Stomach (tissue), 9 donors: ENCODE results near the gene ACTG1. TPM values are rescaled to one million over a fixed set of nuclear protein-coding genes. Genes with fewer than 3 reads are reported as not detected.

Experiments used
- DNase-seq, 2 donors: peaks; one replicate each; pipeline versions ENCODE4 v3.0.0 to v3.0.0-alpha.2; 2013 to 2019
- H3K27ac ChIP-seq, 5 donors: fragments of 200-600 bp in 4 of 5; sonication (generic) in 4 of 5; one replicate each; pipeline ENCODE4 v1.5.1; 2013 to 2019; ENCODE audit warnings: mild to moderate bottlenecking in 1 of 5, moderate library complexity in 1 of 5
- H3K27me3 ChIP-seq, 3 donors: fragments of 200-600 bp; sonication (generic); one replicate each; pipeline ENCODE4 v1.5.1; 2017 to 2019; ENCODE audit warnings: mixed run types in 1 of 3
- H3K36me3 ChIP-seq, 4 donors: fragments of 200-600 bp; sonication (generic); 1 replicate in 3 of 4; 2 replicates in 1 of 4; pipeline ENCODE4 v1.5.1; 2016 to 2019
- H3K4me1 ChIP-seq, 4 donors: fragments of 200-600 bp; sonication (generic); one replicate each; pipeline ENCODE4 v1.5.1; 2016 to 2019
- H3K4me3 ChIP-seq, 4 donors: fragments of 200-600 bp; sonication (generic) in 3 of 4; one replicate each; pipeline ENCODE4 v1.5.1; 2016 to 2019; ENCODE audit warnings: mild to moderate bottlenecking in 1 of 4
- H3K9me3 ChIP-seq, 4 donors: fragments of 200-600 bp; sonication (generic); one replicate each; pipeline ENCODE4 v1.5.1; 2016 to 2019
- EP300 ChIP-seq: sonication (generic); formaldehyde crosslinking; IDR thresholded peaks from one replicate; pipeline ENCODE4 v1.6.1; 2017; ENCODE audit warnings: antibody characterized with exemption
- POLR2A ChIP-seq, 4 donors: fragments of 450-650 bp; IDR thresholded peaks; one replicate each; pipeline ENCODE4 v1.6.1; 2016; ENCODE audit warnings: antibody characterized with exemption in 4 of 4, control low read depth in 2 of 4, mild to moderate bottlenecking in 1 of 4, moderate library complexity in 1 of 4
- POLR2AphosphoS5 ChIP-seq, 3 donors: sonication (generic); formaldehyde crosslinking; IDR thresholded peaks; one replicate each; pipeline ENCODE4 v1.6.1; 2016; ENCODE audit warnings: antibody characterized with exemption in 3 of 3
- WGBS, 5 donors: extraction: QIAGEN DNeasy Blood & Tissue Kit in 3 of 5; methylation state at CpG; one replicate each; pipeline versions ENCODE4 v1.1.5 to v1.1.7; 2013 to 2018; 5-methylcytosine and 5-hydroxymethylcytosine counted together
- intact Hi-C: fragments of 100-400 bp; cut with DNase I; formaldehyde crosslinking; loops from one replicate; pipeline ENCODE4 v1.15.1; 2023; ENCODE audit warnings: low total_unique reads
- polyA plus RNA-seq, 3 donors: library from polyadenylated mRNA; stranded (reverse); fragments of 200-250 nt; gene quantifications; one replicate each; pipeline ENCODE4 v1.2.3, GENCODE V29; 2013
- total RNA-seq, 5 donors: library from RNA; depleted of rRNA; stranded (reverse); fragments of >200 nt; gene quantifications; one replicate each; pipeline versions ENCODE4 v1.1.0 to v1.2.3, GENCODE V29; 2014 to 2016
- TF ChIP-seq, protein P1 (sequence below), 7 experiments: fragments of 450-650 bp in 4 of 7; fragments of 200-600 bp in 3 of 7; sonication (generic) in 3 of 7; IDR thresholded peaks; one replicate each; pipeline ENCODE4 v1.5.1; 2016 to 2019; ENCODE audit warnings: antibody characterized with exemption in 7 of 7, control low read depth in 2 of 7, mild to moderate bottlenecking in 1 of 7
- donor health status: healthy with polysubstance abuse.
- donor health status: Bipolar disorder and iron deficiency.
- donor health status: healthy.

ACTG1 gene
- total and polyA plus RNA-seq, 8 donors, result 978 to 2,952 (median 1,922) TPM

DNA sequence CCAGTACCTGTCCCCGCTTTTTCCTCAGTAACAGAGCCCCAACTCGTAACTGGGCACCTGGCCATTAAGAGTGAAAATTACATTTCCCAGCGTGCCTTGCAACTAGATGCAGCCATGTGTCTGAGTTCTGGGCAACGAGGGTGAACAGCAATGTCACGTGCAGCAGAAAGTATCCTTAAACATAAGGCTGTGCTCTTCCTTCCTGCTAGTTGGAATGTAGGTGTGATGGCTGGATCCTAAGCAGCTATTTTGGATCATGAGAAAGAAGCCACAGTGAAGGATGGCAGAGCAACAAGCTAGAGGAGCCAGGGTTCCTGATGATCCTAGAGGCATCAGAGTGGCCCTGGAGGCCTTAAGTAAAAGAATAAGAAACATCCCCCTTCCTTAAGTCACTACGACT is 36.0 kb downstream of the ACTG1 start:
- intact Hi-C loops, result no loop called here
- DNase-seq, result no peak
- TF ChIP-seq POLR2A (IDR thresholded peaks at IDR 0.05) (no peak), EP300 (no peak), POLR2AphosphoS5 (IDR thresholded peaks at IDR 0.05) (no peak)
- Histone ChIP-seq H3K4me3 (no peak overlapping the region), H3K27ac (no peak overlapping the region), H3K36me3 (no peaks in the 10 kb centered on the region), H3K9me3 (no peaks in the 10 kb centered on the region), H3K4me1 (peaks cover 4 to 19% (median 14%) of the 10 kb centered on the region in 4 donors), H3K27me3 (peaks cover 0 to 14% (median 3%) of the 10 kb centered on the region in 3 donors)
- WGBS, 5 donors, result 90 to 96% (median 94%) methylated on average over 6 of the region's 6 CpGs

DNA sequence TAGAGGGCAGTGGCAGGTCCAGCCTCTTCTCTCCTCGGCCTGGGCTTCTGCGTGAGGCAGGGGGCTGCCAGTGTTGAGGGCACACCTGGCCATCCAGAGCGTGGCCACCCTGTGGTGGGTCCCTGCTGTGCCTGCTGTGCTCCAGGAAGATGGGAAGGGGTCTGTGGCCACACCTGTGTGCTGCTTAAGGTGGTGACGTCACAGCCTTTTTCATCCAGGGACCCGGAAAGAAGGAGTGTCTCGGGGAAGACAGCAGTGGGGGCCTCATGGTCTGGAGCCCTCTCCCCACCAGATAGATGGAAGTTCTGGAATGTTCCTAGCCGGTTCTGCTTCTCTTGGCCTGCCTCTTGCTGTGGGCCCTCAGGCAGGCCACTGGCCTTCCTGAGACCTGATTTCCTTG is 36.5 kb downstream of the ACTG1 start:
- H3K27me3 ChIP-seq, result peaks cover 0 to 9% (median 2%) of the 10 kb centered on the region in 3 donors
- no peak for TF ChIP-seq EP300
- TF ChIP-seq POLR2A (IDR thresholded peaks at IDR 0.05), result no peak
- TF ChIP-seq POLR2AphosphoS5 (IDR thresholded peaks at IDR 0.05), result no peak
- TF ChIP-seq, protein P1, sequence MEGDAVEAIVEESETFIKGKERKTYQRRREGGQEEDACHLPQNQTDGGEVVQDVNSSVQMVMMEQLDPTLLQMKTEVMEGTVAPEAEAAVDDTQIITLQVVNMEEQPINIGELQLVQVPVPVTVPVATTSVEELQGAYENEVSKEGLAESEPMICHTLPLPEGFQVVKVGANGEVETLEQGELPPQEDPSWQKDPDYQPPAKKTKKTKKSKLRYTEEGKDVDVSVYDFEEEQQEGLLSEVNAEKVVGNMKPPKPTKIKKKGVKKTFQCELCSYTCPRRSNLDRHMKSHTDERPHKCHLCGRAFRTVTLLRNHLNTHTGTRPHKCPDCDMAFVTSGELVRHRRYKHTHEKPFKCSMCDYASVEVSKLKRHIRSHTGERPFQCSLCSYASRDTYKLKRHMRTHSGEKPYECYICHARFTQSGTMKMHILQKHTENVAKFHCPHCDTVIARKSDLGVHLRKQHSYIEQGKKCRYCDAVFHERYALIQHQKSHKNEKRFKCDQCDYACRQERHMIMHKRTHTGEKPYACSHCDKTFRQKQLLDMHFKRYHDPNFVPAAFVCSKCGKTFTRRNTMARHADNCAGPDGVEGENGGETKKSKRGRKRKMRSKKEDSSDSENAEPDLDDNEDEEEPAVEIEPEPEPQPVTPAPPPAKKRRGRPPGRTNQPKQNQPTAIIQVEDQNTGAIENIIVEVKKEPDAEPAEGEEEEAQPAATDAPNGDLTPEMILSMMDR (IDR thresholded peaks at IDR 0.05), result no peak
- H3K27ac ChIP-seq, result no peak overlapping the region
- 82 to 94% (median 91%) methylated on average over 5 to 7 of the region's 7 CpGs for whole genome bisulfite sequencing, 5 donors
- no peaks in the 10 kb centered on the region for H3K36me3 ChIP-seq
- DNase-seq, result no peak
- H3K9me3 ChIP-seq, result no peaks in the 10 kb centered on the region
- H3K4me3 ChIP-seq, result no peak overlapping the region
- peaks cover 0 to 14% (median 9%) of the 10 kb centered on the region in 4 donors for H3K4me1 ChIP-seq
- intact Hi-C loops, result no loop called here

DNA sequence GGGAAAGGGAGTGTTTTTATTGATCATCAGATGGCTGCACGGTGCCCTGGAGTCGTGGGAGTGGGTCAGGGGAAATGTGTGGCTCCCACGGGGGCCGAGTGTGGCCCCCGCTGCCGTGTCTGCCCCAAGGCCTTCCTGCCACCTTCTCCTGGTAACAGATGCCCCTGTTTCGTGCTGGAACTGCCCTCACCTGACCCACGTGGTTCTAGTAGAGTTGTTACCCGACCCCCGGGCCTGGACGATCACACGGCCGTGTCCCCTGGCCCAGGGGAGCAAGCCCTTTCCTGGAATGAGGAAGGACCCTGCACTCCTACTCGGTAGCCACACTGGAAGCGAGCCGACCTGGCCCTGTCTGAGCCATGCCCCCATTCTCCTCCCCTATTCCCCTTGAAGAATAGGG is 37.6 kb downstream of the ACTG1 start:
- 80 to 88% (median 83%) methylated on average over 16 of the region's 16 CpGs for WGBS, 5 donors
- H3K27ac ChIP-seq, result no peak overlapping the region
- no peaks in the 10 kb centered on the region for H3K9me3 ChIP-seq
- peaks cover 0 to 2% (median under 1%) of the 10 kb centered on the region in 4 donors for H3K4me1 ChIP-seq
- DNase-seq, result no peak
- H3K36me3 ChIP-seq, result no peaks in the 10 kb centered on the region
- intact Hi-C loops, result no loop called here
- no peaks in the 10 kb centered on the region for H3K27me3 ChIP-seq
- H3K4me3 ChIP-seq, result no peak overlapping the region
- TF ChIP-seq EP300, result no peak
- TF ChIP-seq, protein P1 (IDR thresholded peaks at IDR 0.05), result no peak

DNA sequence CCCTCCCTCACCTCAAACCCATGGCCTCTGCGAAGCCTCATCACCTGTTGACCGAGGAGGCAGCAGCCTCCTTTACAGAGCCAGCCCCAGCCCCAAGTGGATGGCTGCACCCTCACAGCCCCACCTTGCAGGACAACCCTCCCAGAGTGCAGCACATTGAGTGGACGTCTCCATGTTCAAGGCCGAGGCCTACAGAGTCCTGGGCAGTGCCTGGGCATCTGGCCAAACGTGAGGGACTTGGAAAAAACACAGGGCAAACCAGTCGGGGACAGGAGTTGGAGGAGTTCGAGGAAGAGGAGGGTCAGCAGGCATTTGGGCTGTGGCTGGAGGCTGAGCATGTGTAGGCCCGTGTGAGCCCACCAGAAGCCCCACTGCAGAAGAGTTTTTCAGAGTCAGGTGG is 39.6 kb downstream of the ACTG1 start:
- Histone ChIP-seq H3K27ac (no peak overlapping the region), H3K27me3 (no peaks in the 10 kb centered on the region), H3K9me3 (no peaks in the 10 kb centered on the region), H3K4me3 (no peak overlapping the region), H3K36me3 (no peaks in the 10 kb centered on the region), H3K4me1 (peaks cover 0 to 12% (median 2%) of the 10 kb centered on the region in 4 donors)
- WGBS, 5 donors, result 31 to 68% (median 50%) methylated on average over 6 to 8 of the region's 8 CpGs
- no peak for TF ChIP-seq EP300
- TF ChIP-seq, protein P1 (IDR thresholded peaks at IDR 0.05), result no peak
- TF ChIP-seq POLR2A (IDR thresholded peaks at IDR 0.05), result no peak
- TF ChIP-seq POLR2AphosphoS5 (IDR thresholded peaks at IDR 0.05), result no peak
- intact Hi-C loops, result no loop called here
- DNase-seq, result peak in 1 of 2 donors; percentile 47

DNA sequence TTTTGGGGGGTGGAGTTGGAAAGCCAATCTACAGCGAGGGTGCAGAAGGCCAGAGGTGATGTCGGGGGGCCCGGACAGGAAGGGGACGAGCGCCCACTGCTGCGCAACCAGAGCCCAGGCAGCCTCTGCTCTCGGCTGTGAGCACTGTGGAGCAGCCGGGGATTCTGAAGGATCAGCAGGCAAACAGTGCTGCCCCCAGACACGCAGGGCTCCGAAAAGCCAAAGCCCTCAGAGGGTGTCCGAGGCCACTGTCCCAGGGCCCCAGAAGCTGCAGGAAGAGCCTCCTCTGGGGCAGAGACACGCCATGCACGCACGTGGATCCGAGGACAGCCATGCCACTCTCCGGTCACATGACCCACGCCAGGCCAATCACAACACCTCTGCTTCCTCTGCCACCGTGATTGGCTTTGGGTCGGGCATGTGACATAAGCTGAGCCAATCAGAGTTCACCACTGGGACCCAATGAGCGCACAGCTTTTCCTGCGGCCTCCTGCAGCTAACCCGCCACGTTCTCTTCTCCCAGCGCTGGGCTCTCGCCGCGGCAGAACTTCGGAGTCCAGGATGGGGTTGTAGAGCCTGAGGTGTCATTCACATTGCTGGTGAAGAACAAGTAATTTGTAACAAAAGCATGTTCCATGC is 40.7 kb downstream of the ACTG1 start:
- DNase-seq, result peak in 1 of 2 donors; percentile 85
- intact Hi-C loops, result no loop called here
- H3K4me1 ChIP-seq, result peaks cover 0 to 12% (median 4%) of the 10 kb centered on the region in 4 donors
- H3K27ac ChIP-seq, result no peak overlapping the region
- no peak for TF ChIP-seq POLR2AphosphoS5 (IDR thresholded peaks at IDR 0.05)
- TF ChIP-seq, protein P1 (IDR thresholded peaks at IDR 0.05), result no peak
- no peaks in the 10 kb centered on the region for H3K27me3 ChIP-seq
- 85 to 95% (median 93%) methylated on average over 23 to 28 of the region's 28 CpGs for WGBS, 5 donors
- no peaks in the 10 kb centered on the region for H3K9me3 ChIP-seq
- no peak overlapping the region for H3K4me3 ChIP-seq
- no peaks in the 10 kb centered on the region for H3K36me3 ChIP-seq
